GM12865 (cell line): ENCODE data around the gene CITED4.

Experiments used
- DNase-seq: peaks from one replicate; pipeline ENCODE4 v3.0.0; 2010; ENCODE audit warnings: low read depth
- H3K4me3 ChIP-seq: 2 replicates; pipeline ENCODE4 v1.5.1; 2011; ENCODE audit warnings: mild to moderate bottlenecking, low read depth, low read length, control low read depth
- CTCF ChIP-seq: IDR thresholded peaks from 2 replicates; pipeline ENCODE4 v1.5.1; 2011; ENCODE audit warnings: low read length, control low read depth, low read depth, inconsistent platforms; ENCODE audit not compliant: insufficient read depth; ENCODE audit errors: missing control alignments

Gene CITED4

GRCh38 chr1:40837601-40838000, 24.6 kb downstream of the CITED4 start:
- H3K4me3 ChIP-seq = no peak overlapping the region
- DNase-seq = no peak
- TF ChIP-seq CTCF = no peak

GRCh38 chr1:40836283-40836682, 25.9 kb downstream of the CITED4 start:
- DNase-seq = no peak
- H3K4me3 ChIP-seq = no peak overlapping the region
- no peak for TF ChIP-seq CTCF

- no peak for DNase-seq
- no peak overlapping the region for H3K4me3 ChIP-seq
- no peak for TF ChIP-seq CTCF
Measured at GRCh38 chr1:40834968-40835545, 27.1 kb downstream of the CITED4 start.

DNA sequence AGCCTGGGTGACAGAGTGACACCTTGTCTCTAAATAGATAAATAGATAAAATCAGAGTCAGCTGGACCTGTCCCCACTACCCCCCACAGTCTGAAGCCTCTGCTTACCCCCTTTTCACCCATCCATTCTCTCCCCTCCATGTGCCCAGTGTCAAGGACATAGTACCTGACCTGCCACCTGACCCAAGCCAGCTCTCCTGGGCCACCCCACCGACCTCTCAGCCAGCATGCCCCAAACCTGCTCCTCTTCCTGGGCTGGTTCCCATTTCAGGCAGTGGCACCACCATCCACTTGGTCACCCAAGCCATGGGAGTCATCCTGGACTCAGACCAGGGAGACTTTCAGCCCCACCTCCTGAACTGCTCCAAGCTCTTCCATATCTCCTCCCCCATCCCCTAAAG, 28.2 kb downstream of the CITED4 start:
- no peak overlapping the region for H3K4me3 ChIP-seq
- no peak for DNase-seq
- TF ChIP-seq CTCF = no peak

DNA sequence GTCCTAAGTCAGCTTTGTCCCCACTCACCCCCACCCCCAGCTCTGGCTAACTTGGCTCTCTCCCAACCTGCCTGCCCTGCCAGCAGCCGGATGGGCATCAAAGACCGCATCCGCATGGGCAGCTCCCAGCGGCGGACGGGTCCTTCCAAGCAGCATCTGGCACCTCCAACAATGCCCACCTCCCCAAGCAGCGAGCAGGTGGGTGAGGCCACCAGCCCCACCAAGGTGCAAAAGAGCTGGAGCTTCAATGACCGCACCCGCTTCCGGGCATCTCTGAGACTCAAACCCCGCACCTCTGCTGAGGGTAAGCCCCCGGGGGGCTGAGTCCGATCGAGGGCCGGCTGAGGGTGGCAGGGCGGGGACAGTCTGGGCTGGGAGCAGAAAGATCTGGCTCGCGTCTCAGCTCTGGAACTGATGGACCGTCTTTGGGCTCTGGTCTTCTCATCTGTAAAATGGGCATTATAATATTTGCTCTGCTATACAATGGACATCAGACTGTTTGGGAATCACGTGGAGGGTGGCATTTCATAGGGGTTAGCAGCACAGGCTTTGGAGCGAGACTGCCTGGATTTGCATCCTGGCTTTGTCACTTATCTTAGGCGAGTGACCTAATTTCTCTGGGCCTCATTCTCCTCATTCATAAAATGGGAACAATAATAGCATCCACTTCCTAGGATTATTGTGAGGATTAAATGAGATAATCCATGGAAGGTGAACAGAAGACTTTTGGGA, 31.0 kb downstream of the CITED4 start:
- no peak for TF ChIP-seq CTCF
- no peak for DNase-seq

DNA sequence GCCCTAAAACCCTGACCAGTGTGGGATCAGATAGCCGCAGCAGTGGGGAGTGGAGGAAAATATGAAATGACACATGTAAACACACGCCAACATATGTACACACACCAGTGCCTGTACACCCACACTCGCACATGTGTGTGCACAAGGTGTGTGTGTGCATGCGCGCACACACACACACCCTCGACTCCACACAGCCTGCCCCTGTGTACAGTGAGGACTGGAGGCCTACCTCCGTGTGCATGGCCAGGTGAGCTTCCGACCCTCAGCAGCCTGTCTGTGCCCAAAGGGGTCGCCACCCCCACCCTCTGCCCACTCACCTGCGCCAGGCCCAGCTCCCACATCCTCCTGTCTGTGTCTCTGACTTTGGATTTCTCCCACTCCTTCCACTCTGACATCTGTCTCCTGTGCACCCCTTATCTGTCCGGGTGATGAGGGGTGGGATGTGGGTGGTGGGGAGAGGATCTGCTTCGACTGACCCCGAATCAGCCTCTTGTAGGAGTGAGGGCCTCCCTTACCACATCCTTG, 31.7 kb downstream of the CITED4 start:
- no peak for TF ChIP-seq CTCF
- DNase-seq = no peak
- no peak overlapping the region for H3K4me3 ChIP-seq

More for the DNA sequence above, 31.0 kb downstream of the CITED4 start:
- H3K4me3 ChIP-seq = no peak overlapping the region

- H3K4me3 ChIP-seq = no peak overlapping the region
- DNase-seq = no peak
- TF ChIP-seq CTCF = no peak
Measured at GRCh38 chr1:40829631-40830245, 32.4 kb downstream of the CITED4 start.
